ENCODE results near the gene RAET1G. TPM values are rescaled to one million over a fixed set of nuclear protein-coding genes. Genes with fewer than 3 reads are reported as not detected.
"Not testable (repeated sequence)": the region's sequence is repeated elsewhere in the genome, so short reads cannot be mapped to it uniquely, and the experiment has no call there.

Gene RAET1G
- total RNA-seq, 1 donor from 2014 or later, result 24.7 TPM

DNA sequence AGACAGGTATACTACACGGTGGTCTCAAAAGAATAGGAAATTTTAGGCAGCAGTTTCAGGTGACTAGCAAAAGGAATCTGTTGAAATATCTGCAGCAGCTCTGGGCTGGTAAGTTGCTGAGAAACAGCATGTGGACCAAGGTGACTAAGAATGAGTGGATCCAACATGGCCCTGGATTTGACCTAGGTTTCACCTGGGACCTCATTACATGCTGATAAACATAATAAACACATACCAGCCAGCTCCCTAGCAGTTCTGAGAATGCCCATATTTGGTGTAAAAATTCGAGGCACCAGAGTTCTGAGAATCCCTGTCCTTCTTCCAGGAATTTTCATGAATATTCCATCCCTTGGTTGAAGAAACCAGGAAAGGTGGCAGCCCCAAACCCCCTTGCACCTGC, 30.5 kb upstream of the RAET1G start:
- peak; percentile 68 for ATAC-seq

GRCh38 chr6:149951626-149952025, 28.7 kb upstream of the RAET1G start:
- ATAC-seq, result no peak

DNA sequence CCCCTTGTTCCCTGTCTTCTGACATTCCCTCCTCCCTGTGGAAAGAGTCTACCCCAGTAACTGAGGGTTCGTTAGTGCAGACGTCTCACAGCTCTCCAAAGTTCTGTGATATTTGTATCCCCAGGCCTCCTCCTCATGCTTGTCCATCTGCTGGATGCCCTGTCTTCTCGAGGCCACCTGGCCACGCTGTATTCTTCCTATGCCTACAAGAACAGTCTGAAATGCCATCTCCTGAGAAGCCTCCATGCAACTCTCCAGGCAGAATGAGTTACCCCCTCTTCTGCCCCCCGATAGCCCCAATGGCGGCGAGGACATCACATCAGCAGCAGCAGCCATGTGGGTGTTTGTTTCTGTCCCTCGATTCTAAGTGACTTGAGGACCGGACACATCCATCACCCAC, 28.2 kb upstream of the RAET1G start:
- ATAC-seq, result no peak

GRCh38 chr6:149950423-149950822, 27.5 kb upstream of the RAET1G start:
- ATAC-seq, result no peak

- ATAC-seq, result no peak
These were observed 25.7 kb upstream of the RAET1G start for GRCh38 chr6:149948616-149949015.

- no peak for ATAC-seq
These were observed 25.1 kb upstream of the RAET1G start for GRCh38 chr6:149948011-149948410.

DNA sequence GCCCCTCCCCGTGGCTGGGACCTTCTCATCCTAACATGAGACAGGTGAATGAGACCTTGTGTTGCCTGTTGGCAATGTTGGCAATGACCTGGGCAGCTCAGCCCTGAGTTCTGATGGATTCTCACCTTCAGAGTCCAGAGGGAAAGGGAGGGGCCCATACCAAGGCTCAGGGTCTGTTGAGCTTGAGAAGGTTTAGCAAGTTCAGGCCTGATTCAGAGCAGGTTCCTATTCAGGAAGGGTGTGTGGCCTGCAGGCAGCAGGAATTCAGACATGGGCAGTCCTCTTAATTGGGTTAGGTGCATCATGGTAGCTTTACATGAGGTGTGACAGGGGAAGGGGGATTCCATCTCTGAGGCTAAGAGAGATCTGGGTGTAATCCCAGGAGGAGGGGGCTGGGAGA, 24.6 kb upstream of the RAET1G start:
- peak; percentile 84 for ATAC-seq

DNA sequence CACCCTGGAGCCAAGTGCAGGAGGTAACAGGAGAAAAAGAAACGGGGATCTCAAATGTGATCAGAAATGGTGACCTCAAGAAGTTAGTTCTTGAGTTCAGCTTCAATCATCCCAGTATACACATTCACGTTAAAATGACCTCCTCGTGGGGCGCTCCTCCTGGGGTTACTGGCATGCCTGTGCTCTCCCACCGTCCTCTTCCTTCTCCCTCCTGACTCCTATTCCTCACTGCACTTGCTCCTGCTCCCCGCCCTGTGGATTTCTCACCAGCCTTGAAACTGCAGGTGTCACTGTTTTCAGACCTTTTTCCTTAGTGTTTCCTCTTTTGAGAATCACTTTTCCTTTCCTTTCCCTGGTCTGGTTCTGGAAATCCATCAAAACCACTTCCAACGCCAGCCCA, 23.7 kb upstream of the RAET1G start:
- ATAC-seq, result not testable (repeated sequence)

GRCh38 chr6:149945276-149945675, 22.4 kb upstream of the RAET1G start:
- not testable (repeated sequence) for ATAC-seq

GRCh38 chr6:149943321-149943720, 20.4 kb upstream of the RAET1G start:
- not testable (repeated sequence) for ATAC-seq

- ATAC-seq, result no peak
These were observed 19.5 kb upstream of the RAET1G start for GRCh38 chr6:149942461-149942829.

DNA sequence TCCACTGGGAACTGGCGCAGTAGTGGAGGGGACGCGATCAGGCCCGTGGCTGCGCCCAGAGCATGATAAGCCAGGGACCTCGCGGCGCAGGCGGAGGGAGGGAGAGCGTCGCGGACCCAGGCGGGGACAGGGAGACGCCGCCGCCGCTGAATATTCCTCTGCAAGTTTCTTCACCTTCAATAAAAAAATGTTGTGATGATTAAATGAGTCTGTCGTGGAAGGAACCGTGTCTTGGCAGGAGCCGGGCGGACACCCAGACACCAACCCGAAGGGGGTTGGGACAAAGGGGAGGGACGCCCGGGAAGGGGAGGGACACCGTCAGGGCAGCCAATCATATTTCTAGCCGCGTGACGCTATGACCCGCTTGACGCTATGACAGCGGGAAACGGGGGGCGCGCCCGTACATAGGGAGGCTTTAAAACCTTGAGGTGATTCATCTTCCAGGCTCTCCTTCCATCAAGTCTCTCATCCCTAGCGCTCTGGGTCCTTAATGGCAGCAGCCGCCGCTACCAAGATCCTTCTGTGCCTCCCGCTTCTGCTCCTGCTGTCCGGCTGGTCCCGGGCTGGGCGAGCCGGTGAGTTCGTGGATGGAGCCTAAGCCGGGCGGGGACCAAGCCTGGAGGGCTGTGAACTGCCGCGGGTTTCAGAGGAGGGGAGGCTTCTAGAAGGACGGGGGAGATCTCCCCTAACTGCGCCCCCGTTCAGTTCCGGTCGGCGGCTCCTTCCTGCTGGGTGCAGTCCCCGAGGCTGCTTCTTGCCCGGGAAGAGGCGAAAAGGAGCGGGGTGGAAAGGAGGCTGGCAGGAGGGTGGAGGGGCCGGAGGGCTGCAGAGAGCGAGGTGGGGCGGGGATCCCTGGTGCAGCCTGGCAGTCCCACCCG, 18.9 kb upstream of the RAET1G start, which contains the start of gene ULBP2:
Gene ULBP2, plus strand, starts transcription at position 432 of the 878 bp plus-strand sequence. Its CDS starts 59 bp downstream, at position 491.
- peak; percentile 97 for ATAC-seq

GRCh38 chr6:149940672-149940982, 17.7 kb upstream of the RAET1G start:
- no peak for ATAC-seq

DNA sequence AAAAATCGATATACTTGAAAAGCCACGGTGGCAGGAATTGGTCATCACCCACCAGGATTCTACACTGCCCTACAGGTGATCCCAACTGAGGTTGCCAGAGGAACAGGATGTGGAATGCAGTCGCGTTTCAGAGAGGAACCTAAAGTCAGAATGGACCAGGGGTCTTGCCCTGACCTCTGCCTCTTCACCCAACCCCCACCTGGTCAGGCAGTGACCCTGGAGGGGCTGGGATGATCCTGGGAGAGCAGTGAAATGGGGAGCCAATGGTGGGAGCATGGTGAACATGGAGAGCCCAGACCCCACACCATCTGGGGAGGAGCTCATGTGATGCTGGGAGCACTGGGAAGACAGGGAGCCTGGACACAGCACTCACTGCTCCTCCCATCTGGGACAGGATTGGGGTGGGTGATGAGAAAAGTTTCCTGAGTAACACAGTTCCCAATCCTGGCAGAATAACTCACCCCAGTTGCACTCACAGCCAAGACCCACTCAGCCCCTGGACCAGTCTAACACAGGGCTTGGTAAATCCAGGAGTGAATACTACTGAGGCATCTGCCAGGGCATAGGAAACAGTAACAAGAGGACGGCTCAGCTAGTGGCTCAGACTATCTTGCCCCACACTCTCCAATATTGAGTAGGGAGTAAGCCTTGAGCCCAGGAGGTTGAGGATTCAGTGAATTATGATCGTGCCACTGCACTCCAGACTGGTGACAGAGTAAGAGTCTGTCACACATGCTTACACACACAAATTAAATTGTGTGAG, 17.2 kb upstream of the RAET1G start:
- no peak for ATAC-seq

DNA sequence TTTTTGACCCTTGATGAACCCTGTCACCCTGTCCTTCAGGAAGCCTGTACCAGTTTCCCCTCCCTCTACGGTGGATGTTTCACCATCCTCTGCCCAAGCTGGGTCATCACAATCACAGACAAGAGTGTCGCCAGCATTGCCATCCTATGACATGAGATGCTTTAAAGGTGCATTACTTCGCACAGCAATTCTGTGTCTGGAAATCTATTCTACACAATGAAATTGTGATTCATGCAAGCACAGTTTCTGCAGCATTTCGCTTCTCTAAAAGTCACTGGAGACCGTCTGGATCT, 16.4 kb upstream of the RAET1G start:
- ATAC-seq, result no peak

DNA sequence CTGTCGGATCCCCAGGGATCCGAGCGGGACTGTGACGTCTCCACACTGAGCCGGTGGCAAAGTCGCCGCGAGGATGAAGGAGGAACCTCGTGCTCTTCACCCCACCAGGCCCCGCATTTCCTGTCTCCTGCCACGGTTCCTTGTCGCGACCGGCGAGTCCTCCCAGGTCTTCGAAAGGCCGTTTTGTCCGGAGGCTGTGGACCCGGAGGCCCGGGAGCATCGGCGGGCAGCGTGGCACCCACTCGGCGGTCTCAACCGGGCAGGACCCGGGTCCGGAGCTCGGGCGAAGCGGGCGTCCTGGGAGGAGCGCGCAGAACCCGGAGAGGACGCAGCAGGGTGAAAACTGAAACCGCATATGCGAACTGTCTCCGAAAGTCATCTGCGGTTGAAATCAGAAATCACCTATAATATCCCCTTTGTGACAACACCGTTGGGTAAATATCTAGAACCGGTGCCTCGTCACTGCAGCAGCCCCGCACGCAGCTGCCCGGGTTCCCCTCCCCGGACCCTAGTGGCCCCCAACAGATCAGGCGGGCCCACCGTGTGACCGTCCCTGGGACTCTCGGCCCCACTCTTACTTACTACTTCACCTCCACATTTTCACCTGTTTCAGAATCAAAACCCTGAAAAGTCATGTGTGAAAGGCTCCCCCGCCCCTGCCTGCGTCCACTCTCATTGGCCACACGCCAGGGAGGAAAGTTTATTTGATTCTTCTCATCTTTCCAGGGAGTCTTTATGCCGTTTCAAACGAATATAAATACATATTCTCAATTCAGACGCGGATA, 15.8 kb upstream of the RAET1G start:
- no peak for ATAC-seq

- peak; percentile 53 for ATAC-seq
These were observed 15.2 kb upstream of the RAET1G start for GRCh38 chr6:149938013-149938570.

DNA sequence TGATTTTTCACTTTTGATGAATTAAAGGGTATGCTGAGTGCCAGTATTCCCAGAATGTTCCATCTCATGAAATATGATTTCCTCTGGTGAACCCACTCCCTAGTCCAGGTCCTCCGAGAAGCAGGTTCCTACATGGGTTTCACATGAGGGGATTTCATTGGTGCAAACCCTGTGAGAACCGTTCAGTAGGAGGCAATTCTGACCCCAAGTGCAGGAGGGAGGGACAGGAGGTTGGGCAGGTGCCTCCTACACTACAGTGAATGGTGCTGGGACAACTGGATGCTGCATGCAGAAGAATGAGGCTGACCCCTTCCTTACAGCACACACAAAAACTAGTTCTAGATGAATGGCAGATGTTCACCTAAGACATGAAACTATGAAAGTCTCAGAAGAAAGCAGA, 13.8 kb upstream of the RAET1G start:
- no peak for ATAC-seq

DNA sequence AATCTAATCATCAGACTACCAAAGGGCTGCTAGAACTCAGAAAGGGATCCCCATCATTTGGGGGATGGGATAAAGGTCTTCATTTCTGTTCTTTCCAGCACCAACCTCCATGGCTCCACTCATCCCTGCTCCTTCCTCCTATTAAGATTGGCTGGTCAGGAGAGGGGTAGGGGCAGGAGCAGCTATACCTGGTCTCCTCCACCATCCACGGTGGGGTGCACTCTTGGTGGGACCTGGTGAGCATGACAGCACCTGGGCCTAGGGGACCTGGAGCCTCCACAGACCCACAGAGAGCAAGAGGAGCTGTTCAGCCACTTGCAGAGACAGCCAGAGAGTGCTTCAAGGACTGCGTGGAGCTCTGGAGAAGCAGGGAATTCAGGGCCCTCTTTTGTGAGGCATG, 12.7 kb upstream of the RAET1G start:
- ATAC-seq, result no peak

DNA sequence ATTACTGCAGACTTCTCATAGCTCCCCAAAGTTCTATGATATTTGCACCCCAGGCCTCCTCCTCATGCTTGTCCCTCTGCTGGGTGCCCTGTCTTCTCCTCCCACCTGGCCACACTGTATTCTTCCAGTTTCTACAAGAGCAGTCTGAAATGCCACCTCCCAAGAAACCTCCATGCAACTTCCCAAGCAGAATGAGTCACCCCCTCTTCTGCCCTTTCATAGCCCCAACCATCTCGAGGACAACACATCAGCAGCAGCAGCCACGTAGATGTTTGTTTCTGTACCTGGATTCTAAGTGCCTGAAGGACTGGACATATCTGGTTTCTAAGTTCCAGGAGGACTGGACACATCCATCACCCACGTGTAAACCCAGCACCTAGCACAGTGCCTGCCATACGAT, 12.3 kb upstream of the RAET1G start:
- no peak for ATAC-seq

- ATAC-seq, result peak; percentile 77
These were observed 11.6 kb upstream of the RAET1G start for GRCh38 chr6:149934249-149935156.

GRCh38 chr6:149933461-149933860, 10.5 kb upstream of the RAET1G start:
- ATAC-seq, result no peak

Data from esophagus mucosa (tissue), 1 donor.